Osteocyte (in vitro differentiated cells): ENCODE measurements around the gene B4GALT5. TPM values are rescaled to one million over a fixed set of nuclear protein-coding genes. Genes with fewer than 3 reads are reported as not detected.
"Not testable (repeated sequence)": the region's sequence is repeated elsewhere in the genome, so short reads cannot be mapped to it uniquely, and the experiment has no call there.

Source experiments
- DNase-seq: peaks from one replicate; pipeline ENCODE4 v3.0.0; 2021; ENCODE audit warnings: mixed read lengths; ENCODE audit not compliant: unreplicated experiment; ENCODE audit errors: extremely low spot score
- H3K27ac Mint-ChIP-seq: one replicate; pipeline ENCODE4 v1.8.0; 2021; ENCODE audit warnings: mild to moderate bottlenecking, mixed read lengths; ENCODE audit not compliant: unreplicated experiment
- H3K27me3 Mint-ChIP-seq: one replicate; pipeline ENCODE4 v1.8.0; 2021; ENCODE audit warnings: mixed read lengths; ENCODE audit not compliant: unreplicated experiment
- H3K36me3 Mint-ChIP-seq: one replicate; pipeline ENCODE4 v1.8.0; 2021; ENCODE audit warnings: mixed read lengths; ENCODE audit not compliant: unreplicated experiment
- H3K4me1 Mint-ChIP-seq: one replicate; pipeline ENCODE4 v1.8.0; 2021; ENCODE audit warnings: mixed read lengths; ENCODE audit not compliant: unreplicated experiment
- H3K4me3 Mint-ChIP-seq: one replicate; pipeline ENCODE4 v1.8.0; 2021; ENCODE audit warnings: mild to moderate bottlenecking, moderate library complexity, mixed read lengths; ENCODE audit not compliant: unreplicated experiment
- H3K9me3 Mint-ChIP-seq: one replicate; pipeline ENCODE4 v1.8.0; 2021; ENCODE audit warnings: mixed read lengths; ENCODE audit not compliant: unreplicated experiment
- CTCF ChIP-seq: fragments of 200-600 bp; sonication (generic); IDR thresholded peaks from 2 replicates; pipeline ENCODE4 v1.5.0; 2021; ENCODE audit warnings: antibody characterized with exemption, mild to moderate bottlenecking, moderate library complexity
- total RNA-seq: library from RNA; stranded (reverse); gene quantifications from 2 replicates; pipeline ENCODE4 v1.2.1, GENCODE V29; 2021

Gene B4GALT5
- total RNA-seq, 1 donor from 2014 or later: 45.4 TPM

- no peak overlapping the region for H3K27ac Mint-ChIP-seq
- no peaks in the 10 kb centered on the region for H3K4me1 Mint-ChIP-seq
- H3K36me3 Mint-ChIP-seq: no peaks in the 10 kb centered on the region
- no peak for TF ChIP-seq CTCF
- DNase-seq: no peak
- no peak overlapping the region for H3K4me3 Mint-ChIP-seq
- H3K27me3 Mint-ChIP-seq: peaks cover 9% of the 10 kb centered on the region
- H3K9me3 Mint-ChIP-seq: peaks cover 8% of the 10 kb centered on the region
Measured at GRCh38 chr20:49619113-49620048, 94.3 kb downstream of the B4GALT5 start.

GRCh38 chr20:49618289-49618688, 95.4 kb downstream of the B4GALT5 start:
- peaks cover 8% of the 10 kb centered on the region for H3K9me3 Mint-ChIP-seq

GRCh38 chr20:49617394-49617793, 96.3 kb downstream of the B4GALT5 start:
- H3K4me1 Mint-ChIP-seq: not testable (repeated sequence)

More at GRCh38 chr20:49618289-49618688, 95.4 kb downstream of the B4GALT5 start:
- DNase-seq: no peak
- no peak for TF ChIP-seq CTCF
- H3K4me1 Mint-ChIP-seq: no peaks in the 10 kb centered on the region
- no peaks in the 10 kb centered on the region for H3K36me3 Mint-ChIP-seq
- no peak overlapping the region for H3K27ac Mint-ChIP-seq
- H3K27me3 Mint-ChIP-seq: peaks cover 9% of the 10 kb centered on the region
- no peak overlapping the region for H3K4me3 Mint-ChIP-seq

GRCh38 chr20:49616154-49617007, 97.3 kb downstream of the B4GALT5 start:
- Mint-ChIP-seq H3K36me3 (no peaks in the 10 kb centered on the region), H3K4me3 (no peak overlapping the region), H3K9me3 (no peaks in the 10 kb centered on the region), H3K4me1 (no peaks in the 10 kb centered on the region), H3K27me3 (peaks cover 2% of the 10 kb centered on the region), H3K27ac (no peak overlapping the region)
- no peak for TF ChIP-seq CTCF
- no peak for DNase-seq

More at GRCh38 chr20:49617394-49617793, 96.3 kb downstream of the B4GALT5 start:
- H3K9me3 Mint-ChIP-seq, H3K4me3 Mint-ChIP-seq, H3K36me3 Mint-ChIP-seq, H3K27me3 Mint-ChIP-seq, H3K27ac Mint-ChIP-seq: not testable (repeated sequence)
- DNase-seq: peak; percentile 93

- H3K4me1 Mint-ChIP-seq: peaks cover 5% of the 10 kb centered on the region
- H3K9me3 Mint-ChIP-seq: no peaks in the 10 kb centered on the region
- TF ChIP-seq CTCF: no peak
Measured at GRCh38 chr20:49615401-49616153, 98.1 kb downstream of the B4GALT5 start.

GRCh38 chr20:49615051-49615400, 98.7 kb downstream of the B4GALT5 start:
- not testable (repeated sequence) for H3K27me3 Mint-ChIP-seq, H3K36me3 Mint-ChIP-seq, H3K4me3 Mint-ChIP-seq, DNase-seq, H3K4me1 Mint-ChIP-seq, H3K27ac Mint-ChIP-seq, H3K9me3 Mint-ChIP-seq

More at GRCh38 chr20:49615401-49616153, 98.1 kb downstream of the B4GALT5 start:
- Mint-ChIP-seq H3K36me3 (no peaks in the 10 kb centered on the region), H3K4me3 (no peak overlapping the region), H3K27ac (no peak overlapping the region), H3K27me3 (no peaks in the 10 kb centered on the region)
- no peak for DNase-seq
